Measurements from ENCODE around the gene PDILT.
"Not testable (repeated sequence)": the region's sequence is repeated elsewhere in the genome, so short reads cannot be mapped to it uniquely, and the experiment has no call there.

DNA sequence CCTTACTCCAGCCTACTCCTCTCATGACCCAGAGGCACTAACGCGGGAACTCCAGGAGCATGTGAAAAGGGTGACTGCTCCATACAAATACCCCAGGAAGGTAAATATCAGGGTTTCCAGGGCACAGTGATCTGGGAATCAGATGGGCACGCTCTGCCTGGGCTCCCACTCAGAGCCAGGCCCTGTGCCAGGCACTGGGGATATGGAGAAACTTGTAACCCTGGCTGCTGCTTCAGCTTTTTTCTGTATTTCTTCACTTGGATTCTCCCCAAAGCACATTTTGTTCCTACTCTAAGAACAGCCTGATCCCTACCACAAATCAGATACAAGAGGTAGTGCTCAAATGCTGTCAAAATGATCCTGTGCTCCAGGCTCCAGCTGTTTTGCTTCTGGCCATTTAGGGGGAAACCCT lies 35.3 kb upstream of the PDILT start:
- TF ChIP-seq, protein P1, sequence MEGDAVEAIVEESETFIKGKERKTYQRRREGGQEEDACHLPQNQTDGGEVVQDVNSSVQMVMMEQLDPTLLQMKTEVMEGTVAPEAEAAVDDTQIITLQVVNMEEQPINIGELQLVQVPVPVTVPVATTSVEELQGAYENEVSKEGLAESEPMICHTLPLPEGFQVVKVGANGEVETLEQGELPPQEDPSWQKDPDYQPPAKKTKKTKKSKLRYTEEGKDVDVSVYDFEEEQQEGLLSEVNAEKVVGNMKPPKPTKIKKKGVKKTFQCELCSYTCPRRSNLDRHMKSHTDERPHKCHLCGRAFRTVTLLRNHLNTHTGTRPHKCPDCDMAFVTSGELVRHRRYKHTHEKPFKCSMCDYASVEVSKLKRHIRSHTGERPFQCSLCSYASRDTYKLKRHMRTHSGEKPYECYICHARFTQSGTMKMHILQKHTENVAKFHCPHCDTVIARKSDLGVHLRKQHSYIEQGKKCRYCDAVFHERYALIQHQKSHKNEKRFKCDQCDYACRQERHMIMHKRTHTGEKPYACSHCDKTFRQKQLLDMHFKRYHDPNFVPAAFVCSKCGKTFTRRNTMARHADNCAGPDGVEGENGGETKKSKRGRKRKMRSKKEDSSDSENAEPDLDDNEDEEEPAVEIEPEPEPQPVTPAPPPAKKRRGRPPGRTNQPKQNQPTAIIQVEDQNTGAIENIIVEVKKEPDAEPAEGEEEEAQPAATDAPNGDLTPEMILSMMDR (IDR thresholded peaks at IDR 0.05) = not testable (repeated sequence)
- TF ChIP-seq POLR2A (IDR thresholded peaks at IDR 0.05) = not testable (repeated sequence)
